NCI-H526 (cell line): Measurements from ENCODE around the gene COL6A2.
"Not testable (repeated sequence)": the region's sequence is repeated elsewhere in the genome, so short reads cannot be mapped to it uniquely, and the experiment has no call there.

Experiments
- DNase-seq, 2 experiments: peaks; one replicate each; lab custom pipeline; 2025; lab: John Stamatoyannopoulos, UW

COL6A2 gene

DNA sequence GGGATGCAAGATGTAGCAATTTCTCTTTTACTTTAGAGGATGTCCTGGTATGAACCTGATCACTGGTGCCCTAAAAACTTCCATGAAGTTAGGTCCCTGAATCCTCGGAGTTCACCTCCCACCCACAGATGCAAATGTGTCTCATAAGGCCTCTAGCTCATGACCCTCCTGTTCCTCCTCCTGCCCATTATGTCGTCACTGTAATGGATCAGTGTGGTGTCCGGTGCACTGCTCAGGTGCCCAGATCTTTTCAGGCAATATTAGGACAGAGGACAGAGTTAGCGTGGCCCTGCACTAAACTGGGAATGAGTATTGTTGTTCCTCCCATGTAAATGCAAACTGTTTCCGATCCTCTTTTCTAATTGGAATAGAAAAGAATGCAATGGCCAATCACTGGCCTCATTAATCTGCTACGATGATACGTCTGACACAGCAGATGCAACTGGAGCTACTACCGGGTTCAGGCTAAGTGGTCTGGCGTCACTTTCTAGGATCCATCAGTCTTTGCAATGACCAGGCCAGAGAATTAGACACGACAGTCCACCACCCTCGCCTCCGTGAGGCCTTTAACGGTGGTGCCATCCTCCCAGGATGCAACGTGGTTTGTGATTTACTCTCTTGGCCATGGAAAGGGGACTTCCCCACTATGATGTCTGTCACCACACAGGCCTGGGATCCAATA, 3.4 kb upstream of the COL6A2 start:
- DNase-seq, result no peak

GRCh38 chr21:46095083-46095719, 2.7 kb upstream of the COL6A2 start:
- DNase-seq, result no peak

- no peak for DNase-seq
Observed at GRCh38 chr21:46095814-46096595, 1.9 kb upstream of the COL6A2 start.

DNA sequence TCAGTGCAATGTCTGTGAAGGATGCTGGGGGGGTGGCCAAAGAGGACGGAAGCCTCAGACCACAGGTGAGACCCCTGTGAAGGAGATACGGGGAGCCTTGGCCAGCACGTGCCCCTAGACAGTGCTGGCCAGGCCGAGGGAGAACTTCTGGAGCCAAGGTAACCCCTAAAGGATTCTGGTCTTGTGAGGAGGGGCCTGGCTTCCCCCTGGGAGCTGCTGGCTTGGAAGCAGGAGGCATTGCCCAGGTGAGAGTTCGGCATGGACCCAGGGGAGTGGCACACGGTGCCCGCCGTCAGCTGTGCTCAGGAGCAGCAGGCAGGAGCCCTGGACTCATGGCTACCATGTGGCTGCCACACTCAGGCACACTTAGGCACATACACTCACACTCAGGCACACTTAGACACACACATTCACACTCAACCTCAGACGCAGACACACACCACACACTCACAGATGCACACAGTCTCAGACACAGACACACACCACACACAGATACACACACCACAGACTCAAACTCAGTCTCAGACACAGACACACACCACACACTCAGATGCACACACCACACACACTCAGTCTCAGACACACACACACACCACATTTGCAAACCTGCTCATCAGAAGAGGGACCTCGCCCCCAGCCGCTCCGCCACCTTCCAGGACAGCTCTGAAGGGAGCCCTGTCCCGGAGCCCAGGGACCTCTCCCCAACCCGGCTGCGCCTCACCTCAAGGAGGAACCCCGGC, 1.1 kb upstream of the COL6A2 start:
- no peak for DNase-seq

- DNase-seq, result no peak
Observed at GRCh38 chr21:46098303-46099141, 610 bp downstream of the COL6A2 start.

DNA sequence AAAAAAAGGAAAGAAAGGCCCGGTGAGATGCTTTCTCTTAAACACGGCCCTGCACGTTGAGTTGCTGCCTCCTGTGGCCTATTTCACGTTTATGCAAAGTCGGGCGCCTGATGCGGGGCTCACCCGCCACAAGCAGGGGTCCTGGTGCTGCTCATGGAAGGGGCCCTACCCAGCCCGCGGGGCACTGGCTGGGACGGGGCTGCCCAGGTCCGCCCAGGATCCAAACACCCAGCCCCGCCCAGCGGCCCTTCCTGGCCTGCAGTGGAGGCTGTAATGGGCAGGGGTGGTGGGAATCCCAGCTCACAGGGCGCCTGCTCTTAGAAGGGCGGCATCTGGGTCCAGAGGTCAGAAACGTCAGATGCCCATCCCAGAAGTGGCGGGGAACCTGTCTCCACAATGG, 1.6 kb downstream of the COL6A2 start:
- DNase-seq, result no peak

DNA sequence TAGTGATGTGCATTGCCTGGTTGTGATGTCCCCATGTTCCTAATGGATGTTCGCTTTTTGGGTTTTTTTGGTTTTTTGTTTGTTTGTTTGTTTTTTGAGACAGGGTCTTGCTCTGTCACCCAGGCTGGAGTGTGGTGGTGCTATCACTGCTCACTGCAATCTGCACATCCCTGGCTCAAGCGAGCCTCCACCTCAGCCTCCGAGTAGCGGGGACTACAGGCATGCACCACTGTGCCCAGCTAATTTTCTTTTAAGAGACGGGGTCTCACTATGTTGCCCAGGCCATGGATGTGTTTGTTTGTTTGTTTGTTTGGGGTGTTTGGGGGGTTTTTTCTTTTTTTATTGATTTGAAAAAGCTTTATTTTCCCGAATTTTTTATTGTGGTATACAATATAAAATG, 2.1 kb downstream of the COL6A2 start:
- DNase-seq, result no peak

DNA sequence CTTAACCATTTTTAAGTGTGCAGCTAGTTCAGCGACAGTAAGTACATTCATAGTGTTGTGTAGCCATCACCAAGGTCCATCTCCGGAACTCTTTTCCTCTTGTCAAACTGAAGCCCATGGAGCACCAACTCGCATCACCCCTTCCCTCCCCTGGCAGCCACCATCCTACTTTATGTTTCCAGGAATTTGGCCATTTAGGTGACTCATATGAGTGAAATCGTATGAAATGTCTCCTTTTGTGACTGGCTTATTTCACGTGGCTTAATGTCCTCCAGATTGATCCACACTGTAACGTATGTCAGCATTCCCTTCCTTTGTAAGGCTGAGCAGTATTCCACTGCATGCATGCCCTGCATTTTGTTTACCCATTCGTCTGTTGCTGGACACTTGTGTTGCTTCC, 2.5 kb downstream of the COL6A2 start:
- no peak for DNase-seq

GRCh38 chr21:46100906-46101305, 3.0 kb downstream of the COL6A2 start:
- DNase-seq, result no peak

DNA sequence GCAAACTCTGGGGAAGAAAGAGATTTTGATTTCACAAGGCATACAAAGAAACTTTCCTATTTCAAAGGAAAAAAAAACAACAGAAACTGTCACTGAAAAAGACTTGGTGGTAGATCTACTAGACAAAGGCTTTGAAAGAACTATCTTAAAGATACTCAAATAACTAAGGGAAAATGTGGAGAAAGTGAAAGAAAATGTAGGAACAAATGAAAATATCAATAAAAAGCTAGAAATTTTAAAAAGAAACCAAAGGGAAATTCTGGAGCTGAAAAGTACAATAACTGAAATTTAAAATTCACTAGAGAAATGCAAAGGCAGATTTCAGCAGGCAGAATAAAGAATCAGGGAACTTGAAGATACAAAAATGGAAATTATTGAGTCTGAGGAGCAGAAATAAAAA, 6.2 kb downstream of the COL6A2 start:
- no peak for DNase-seq

- not testable (repeated sequence) for DNase-seq
Observed at GRCh38 chr21:46107376-46107775, 9.5 kb downstream of the COL6A2 start.

DNA sequence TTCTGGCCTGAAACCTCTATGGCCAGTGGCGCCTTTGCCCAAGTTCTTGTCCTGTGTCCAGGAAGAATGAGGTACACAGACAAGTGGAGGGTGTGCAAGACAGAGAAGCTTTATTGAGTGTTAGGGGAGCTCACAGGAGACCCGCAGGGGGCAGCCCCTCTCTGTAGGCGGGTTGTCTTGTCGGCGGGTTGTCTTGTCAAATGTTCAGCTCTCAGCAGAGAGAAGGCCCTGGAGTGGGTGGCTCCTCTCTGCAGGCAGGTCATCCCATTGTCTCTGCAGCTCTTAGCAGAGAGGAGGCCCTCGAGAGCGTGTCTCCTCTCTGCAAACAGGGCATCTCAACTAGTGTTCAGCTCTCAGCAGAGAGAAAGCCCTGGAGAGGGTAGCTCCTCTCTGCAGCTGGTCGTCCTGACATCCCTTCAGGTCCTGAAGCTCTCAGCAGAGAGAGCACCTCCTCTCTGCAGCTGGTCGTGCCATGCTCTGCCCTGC, 11.0 kb downstream of the COL6A2 start:
- DNase-seq, result no peak

GRCh38 chr21:46109313-46110221, 11.7 kb downstream of the COL6A2 start:
- no peak for DNase-seq

GRCh38 chr21:46110499-46111192, 12.7 kb downstream of the COL6A2 start:
- no peak for DNase-seq

GRCh38 chr21:46111193-46111571, 13.3 kb downstream of the COL6A2 start:
- DNase-seq, result no peak

- no peak for DNase-seq
Observed at GRCh38 chr21:46111857-46112724, 14.2 kb downstream of the COL6A2 start.

DNA sequence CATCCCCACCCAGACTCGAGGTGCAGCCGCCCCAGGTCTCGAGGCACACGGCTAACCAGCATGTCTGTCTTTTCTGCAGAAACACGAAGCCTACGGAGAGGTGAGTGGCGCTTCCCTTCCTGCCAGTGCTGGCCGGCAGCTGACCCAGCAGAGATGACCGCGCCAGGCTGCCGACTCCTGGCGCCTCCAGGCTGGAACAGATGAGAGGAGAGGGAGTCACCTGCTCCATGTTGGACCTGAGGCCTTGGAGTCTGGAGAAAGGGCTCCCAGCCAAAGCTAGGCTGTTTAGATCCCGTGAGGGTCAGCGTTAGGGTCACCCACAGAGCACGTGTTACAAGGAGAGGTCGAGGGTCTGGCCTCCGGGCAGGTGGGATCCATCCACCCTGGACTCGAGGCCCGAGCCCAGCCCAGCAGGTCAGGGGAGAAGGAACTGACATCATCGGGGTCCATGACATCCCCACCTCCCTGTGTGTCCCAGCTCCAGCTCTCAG, 14.9 kb downstream of the COL6A2 start:
- DNase-seq, result no peak

DNA sequence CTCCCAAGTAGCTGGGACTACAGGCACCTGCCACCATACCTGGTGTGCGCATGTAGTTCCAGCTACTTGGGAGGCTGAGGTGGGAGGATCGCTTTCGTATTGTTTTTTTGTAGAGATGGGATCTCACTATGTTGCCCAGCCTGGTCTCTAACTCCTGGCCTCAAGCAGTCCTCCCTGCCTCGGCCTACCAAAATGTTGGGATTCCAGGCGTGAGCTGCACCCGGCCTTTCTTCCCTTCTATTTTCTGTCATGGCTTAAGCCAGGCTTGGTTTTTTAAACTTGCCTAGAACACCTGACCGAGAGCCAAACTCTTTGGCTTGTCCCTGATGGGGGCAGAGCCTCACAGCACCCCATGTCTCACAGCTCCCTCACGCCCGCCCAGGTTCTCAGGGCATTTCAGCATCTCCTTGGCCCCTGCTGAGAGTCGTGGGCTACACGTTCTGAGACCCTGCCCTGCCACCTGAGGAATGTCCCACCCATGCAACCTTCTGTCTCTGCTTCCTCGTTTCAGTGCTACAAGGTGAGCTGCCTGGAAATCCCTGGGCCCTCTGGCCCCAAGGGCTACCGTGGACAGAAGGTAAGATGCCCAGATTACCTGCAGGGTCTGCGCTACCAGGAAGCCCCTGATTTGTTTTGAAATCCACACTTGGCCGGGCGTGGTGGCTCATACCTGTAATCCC, 15.7 kb downstream of the COL6A2 start:
- DNase-seq, result no peak
